Uterus (tissue), 2 donors: Measurements from ENCODE around the gene CALCR.

Source experiments
- POLR2A ChIP-seq, 2 donors: fragments of 450-650 bp; IDR thresholded peaks; one replicate each; pipeline ENCODE4 v1.6.1; 2016; ENCODE audit warnings: antibody characterized with exemption in 2 of 2, mild to moderate bottlenecking in 1 of 2, moderate library complexity in 1 of 2
- TF ChIP-seq, protein P1 (sequence below), 4 experiments: fragments of 200-600 bp in 2 of 4; fragments of 450-650 bp in 2 of 4; sonication (generic) in 2 of 4; IDR thresholded peaks; one replicate each; pipeline ENCODE4 v1.5.1; 2016 to 2019; ENCODE audit warnings: antibody characterized with exemption in 4 of 4, mild to moderate bottlenecking in 2 of 4, moderate library complexity in 1 of 4

DNA sequence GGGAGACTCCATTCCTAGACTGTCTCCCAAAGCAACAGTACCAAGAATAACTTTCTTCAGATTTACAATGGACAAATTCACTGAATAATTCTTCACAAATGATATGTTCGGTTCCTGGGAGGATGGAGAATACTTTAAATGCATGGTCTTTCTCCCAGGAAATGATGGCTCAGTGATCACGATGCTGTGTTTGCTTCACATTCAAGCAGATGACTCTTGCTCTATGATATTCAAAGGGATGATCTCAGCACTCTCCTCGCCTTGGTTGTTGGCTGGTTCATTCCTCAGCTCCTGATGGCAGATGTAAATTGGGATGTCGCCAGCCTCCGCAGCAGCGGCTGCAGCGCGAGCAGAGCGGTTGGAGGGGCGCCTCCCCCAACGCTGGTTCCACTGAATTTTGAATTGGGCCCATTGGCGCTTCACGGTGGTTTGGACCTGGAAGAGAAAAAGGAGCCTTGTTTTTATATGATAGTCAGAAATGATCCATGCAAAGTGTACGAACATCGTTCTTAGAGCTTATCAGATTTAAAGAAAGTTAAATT lies 148.3 kb downstream of the CALCR start:
- TF ChIP-seq, protein P1, sequence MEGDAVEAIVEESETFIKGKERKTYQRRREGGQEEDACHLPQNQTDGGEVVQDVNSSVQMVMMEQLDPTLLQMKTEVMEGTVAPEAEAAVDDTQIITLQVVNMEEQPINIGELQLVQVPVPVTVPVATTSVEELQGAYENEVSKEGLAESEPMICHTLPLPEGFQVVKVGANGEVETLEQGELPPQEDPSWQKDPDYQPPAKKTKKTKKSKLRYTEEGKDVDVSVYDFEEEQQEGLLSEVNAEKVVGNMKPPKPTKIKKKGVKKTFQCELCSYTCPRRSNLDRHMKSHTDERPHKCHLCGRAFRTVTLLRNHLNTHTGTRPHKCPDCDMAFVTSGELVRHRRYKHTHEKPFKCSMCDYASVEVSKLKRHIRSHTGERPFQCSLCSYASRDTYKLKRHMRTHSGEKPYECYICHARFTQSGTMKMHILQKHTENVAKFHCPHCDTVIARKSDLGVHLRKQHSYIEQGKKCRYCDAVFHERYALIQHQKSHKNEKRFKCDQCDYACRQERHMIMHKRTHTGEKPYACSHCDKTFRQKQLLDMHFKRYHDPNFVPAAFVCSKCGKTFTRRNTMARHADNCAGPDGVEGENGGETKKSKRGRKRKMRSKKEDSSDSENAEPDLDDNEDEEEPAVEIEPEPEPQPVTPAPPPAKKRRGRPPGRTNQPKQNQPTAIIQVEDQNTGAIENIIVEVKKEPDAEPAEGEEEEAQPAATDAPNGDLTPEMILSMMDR (IDR thresholded peaks at IDR 0.05) = no peak
- TF ChIP-seq POLR2A (IDR thresholded peaks at IDR 0.05) = no peak
